Trophoblast cell (in vitro differentiated cells and primary cell): ENCODE data around the gene EMILIN3.

ENCODE experiments used
- DNase-seq, 2 donors: peaks; one replicate each; pipeline ENCODE4 v3.0.0-alpha.2; 2016
- H2AFZ ChIP-seq: 2 replicates; pipeline ENCODE4 v1.6.1; 2013; ENCODE audit warnings: low read length, moderate library complexity, mild to moderate bottlenecking; ENCODE audit not compliant: insufficient read depth, poor library complexity
- H2AK5ac ChIP-seq: 2 replicates; pipeline ENCODE4 v1.6.1; 2013; ENCODE audit warnings: mild to moderate bottlenecking, low read length
- H2BK120ac ChIP-seq: 2 replicates; pipeline ENCODE4 v1.6.1; 2013; ENCODE audit warnings: low read length, mild to moderate bottlenecking, moderate library complexity; ENCODE audit not compliant: insufficient read depth, poor library complexity
- H2BK12ac ChIP-seq: 2 replicates; pipeline ENCODE4 v1.6.1; 2013; ENCODE audit warnings: mild to moderate bottlenecking, low read length, moderate library complexity
- H2BK5ac ChIP-seq: 2 replicates; pipeline ENCODE4 v1.6.1; 2013; ENCODE audit warnings: low read length, low read depth, moderate library complexity, mild to moderate bottlenecking; ENCODE audit not compliant: poor library complexity
- H3K14ac ChIP-seq: 2 replicates; pipeline ENCODE4 v1.6.1; 2013; ENCODE audit warnings: mild to moderate bottlenecking, low read length
- H3K18ac ChIP-seq: 2 replicates; pipeline ENCODE4 v1.6.1; 2013; ENCODE audit warnings: mild to moderate bottlenecking, low read length
- H3K23ac ChIP-seq: 2 replicates; pipeline ENCODE4 v1.6.1; 2013; ENCODE audit warnings: low read length
- H3K27ac ChIP-seq: 2 replicates; pipeline ENCODE4 v1.5.1; 2013; ENCODE audit warnings: low read depth, mild to moderate bottlenecking, inconsistent platforms, low read length, moderate library complexity
- H3K27me3 ChIP-seq: 2 replicates; pipeline ENCODE4 v1.6.1; 2013; ENCODE audit warnings: inconsistent platforms, mild to moderate bottlenecking, low read length, moderate library complexity; ENCODE audit not compliant: insufficient read depth
- H3K36me3 ChIP-seq, 2 experiments: 1 replicate in 1 of 2; 2 replicates in 1 of 2; pipeline ENCODE4 v1.6.1; 2013; ENCODE audit warnings: low read length in 2 of 2, mild to moderate bottlenecking in 2 of 2, moderate library complexity in 1 of 2; ENCODE audit not compliant: insufficient read depth in 2 of 2, control insufficient read depth in 1 of 2
- H3K4ac ChIP-seq: 2 replicates; pipeline ENCODE4 v1.6.1; 2013; ENCODE audit warnings: low read depth, mild to moderate bottlenecking, low read length, moderate library complexity
- H3K4me1 ChIP-seq, 2 experiments: 1 replicate in 1 of 2; 2 replicates in 1 of 2; pipeline ENCODE4 v1.6.1; 2013; ENCODE audit warnings: low read length in 2 of 2, mild to moderate bottlenecking in 2 of 2, moderate library complexity in 1 of 2; ENCODE audit not compliant: insufficient read depth in 2 of 2, control insufficient read depth in 1 of 2
- H3K4me2 ChIP-seq: 2 replicates; pipeline ENCODE4 v1.6.1; 2013; ENCODE audit warnings: inconsistent platforms, mild to moderate bottlenecking, low read length, moderate library complexity
- H3K4me3 ChIP-seq: 2 replicates; pipeline ENCODE4 v1.5.1; 2013; ENCODE audit warnings: mild to moderate bottlenecking, low read depth, low read length, inconsistent platforms
- H3K79me1 ChIP-seq: one replicate; pipeline ENCODE4 v1.6.1; 2013; ENCODE audit warnings: low read length
- H3K79me2 ChIP-seq: 2 replicates; pipeline ENCODE4 v1.6.1; 2013; ENCODE audit warnings: low read length, mild to moderate bottlenecking; ENCODE audit not compliant: control insufficient read depth, insufficient read depth, poor library complexity
- H3K9ac ChIP-seq: 2 replicates; pipeline ENCODE4 v1.6.1; 2013; ENCODE audit warnings: mild to moderate bottlenecking, low read length
- H3K9me3 ChIP-seq: 2 replicates; pipeline ENCODE4 v1.6.1; 2013; ENCODE audit warnings: low read depth, mild to moderate bottlenecking, control low read depth, inconsistent platforms, low read length; ENCODE audit not compliant: insufficient read depth
- H4K12ac ChIP-seq: 2 replicates; pipeline ENCODE4 v1.6.1; 2013; ENCODE audit warnings: low read depth, mild to moderate bottlenecking, low read length, moderate library complexity
- H4K8ac ChIP-seq: 2 replicates; pipeline ENCODE4 v1.6.1; 2013; ENCODE audit warnings: low read depth, mild to moderate bottlenecking, low read length, moderate library complexity
- H4K91ac ChIP-seq: one replicate; pipeline ENCODE4 v1.6.1; 2013; ENCODE audit warnings: low read depth, mild to moderate bottlenecking, low read length, moderate library complexity
- WGBS: extraction: QIAGEN DNeasy Blood & Tissue Kit; methylation state at CpG from one replicate; pipeline ENCODE4 v1.1.7; 2013; ENCODE audit warnings: missing lambda C conversion rate; ENCODE audit not compliant: insufficient read length, insufficient coverage; ENCODE audit errors: extremely low coverage; 5-methylcytosine and 5-hydroxymethylcytosine counted together

EMILIN3 gene

GRCh38 chr20:41393705-41394066 lies 27.1 kb upstream of the EMILIN3 start:
- H3K4me1 ChIP-seq: peaks cover 39 to 40% of the 10 kb centered on the region in 2 experiments
- H3K18ac ChIP-seq: peak overlapping the region; percentile 42
- no peaks in the 10 kb centered on the region for H3K79me2 ChIP-seq
- no peak overlapping the region for H3K4ac ChIP-seq
- peak overlapping the region; percentile 76 for H2AK5ac ChIP-seq
- H2AFZ ChIP-seq: no peak overlapping the region
- no peak overlapping the region for H3K4me2 ChIP-seq
- H3K14ac ChIP-seq: peak overlapping the region; percentile 58
- peak overlapping the region; percentile 67 for H2BK120ac ChIP-seq
- H4K8ac ChIP-seq: peak overlapping the region; percentile 1
- H2BK5ac ChIP-seq: peak overlapping the region; percentile 7
- no peak overlapping the region for H3K4me3 ChIP-seq
- no peaks in the 10 kb centered on the region for H3K36me3 ChIP-seq
- peak overlapping the region; percentile 13 for H3K27ac ChIP-seq
- H3K79me1 ChIP-seq: peaks cover 30% of the 10 kb centered on the region
- H3K9ac ChIP-seq: no peak overlapping the region
- no peaks in the 10 kb centered on the region for H3K27me3 ChIP-seq
- H4K12ac ChIP-seq: no peak overlapping the region
- no CpG with 5 or more reads among the region's 3 CpGs for WGBS
- peak overlapping the region; percentile 41 for H4K91ac ChIP-seq
- peaks cover 1% of the 10 kb centered on the region for H3K9me3 ChIP-seq
- peak overlapping the region; percentile 28 for H2BK12ac ChIP-seq
- DNase-seq: no peak
- H3K23ac ChIP-seq: no peak overlapping the region

- no peak overlapping the region for H4K12ac ChIP-seq
- peak overlapping the region; percentile 1 for H3K14ac ChIP-seq
- H3K9ac ChIP-seq: no peak overlapping the region
- H4K8ac ChIP-seq: peak overlapping the region; percentile 1
- H3K23ac ChIP-seq: no peak overlapping the region
- no peak overlapping the region for H3K4ac ChIP-seq
- H3K27ac ChIP-seq: peak overlapping the region; percentile 95
- H2BK120ac ChIP-seq: peak overlapping the region; percentile 26
- peak overlapping the region; percentile 28 for H2BK12ac ChIP-seq
- no peaks in the 10 kb centered on the region for H3K36me3 ChIP-seq
- no peaks in the 10 kb centered on the region for H3K79me2 ChIP-seq
- WGBS: no CpG with 5 or more reads among the region's 12 CpGs
- no peak overlapping the region for H3K4me3 ChIP-seq
- H3K4me2 ChIP-seq: peak overlapping the region; percentile 2
- H3K27me3 ChIP-seq: no peaks in the 10 kb centered on the region
- H3K18ac ChIP-seq: peak overlapping the region; percentile 42
- no peak overlapping the region for H2AFZ ChIP-seq
- peaks cover 1% of the 10 kb centered on the region for H3K9me3 ChIP-seq
- peaks cover 38 to 40% of the 10 kb centered on the region in 2 experiments for H3K4me1 ChIP-seq
- peaks cover 29% of the 10 kb centered on the region for H3K79me1 ChIP-seq
- no peak overlapping the region for H2BK5ac ChIP-seq
- H4K91ac ChIP-seq: peak overlapping the region; percentile 41
- H2AK5ac ChIP-seq: no peak overlapping the region
- peak; percentile 95 to 99 for DNase-seq
These were observed 26.5 kb upstream of the EMILIN3 start for GRCh38 chr20:41392871-41393704.

GRCh38 chr20:41392295-41392694 lies 25.7 kb upstream of the EMILIN3 start:
- Histone ChIP-seq H3K14ac (peak overlapping the region; percentile 13), H3K79me1 (peaks cover 29% of the 10 kb centered on the region), H2BK5ac (peak overlapping the region; percentile 87), H4K8ac (peak overlapping the region; percentile 62), H3K18ac (peak overlapping the region; percentile 67), H3K9ac (no peak overlapping the region), H3K27me3 (no peaks in the 10 kb centered on the region), H3K27ac (peak overlapping the region; percentile 95), H2AFZ (no peak overlapping the region), H3K36me3 (no peaks in the 10 kb centered on the region), H2BK120ac (peak overlapping the region; percentile 37), H3K79me2 (no peaks in the 10 kb centered on the region), H2BK12ac (peak overlapping the region; percentile 70), H3K4me2 (peak overlapping the region; percentile 29), H3K9me3 (peaks cover 1% of the 10 kb centered on the region), H4K91ac (peak overlapping the region; percentile 90), H3K23ac (no peak overlapping the region), H3K4ac (peak overlapping the region; percentile 12), H3K4me3 (no peak overlapping the region), H3K4me1 (peaks cover 37% of the 10 kb centered on the region in 2 experiments), H4K12ac (no peak overlapping the region), H2AK5ac (peak overlapping the region; percentile 75)
- WGBS: no CpG with 5 or more reads among the region's 1 CpG
- peak; percentile 42 to 62 for DNase-seq

- H3K23ac ChIP-seq: no peak overlapping the region
- H3K4ac ChIP-seq: no peak overlapping the region
- peaks cover 29% of the 10 kb centered on the region for H3K79me1 ChIP-seq
- H2AFZ ChIP-seq: no peak overlapping the region
- H2BK120ac ChIP-seq: no peak overlapping the region
- H4K12ac ChIP-seq: no peak overlapping the region
- H3K79me2 ChIP-seq: no peaks in the 10 kb centered on the region
- no peaks in the 10 kb centered on the region for H3K27me3 ChIP-seq
- peaks cover 1% of the 10 kb centered on the region for H3K9me3 ChIP-seq
- H4K8ac ChIP-seq: no peak overlapping the region
- H3K9ac ChIP-seq: no peak overlapping the region
- DNase-seq: peak; percentile 99
- H3K18ac ChIP-seq: no peak overlapping the region
- no peak overlapping the region for H3K14ac ChIP-seq
- no peak overlapping the region for H3K4me2 ChIP-seq
- H3K4me1 ChIP-seq: peaks cover 37% of the 10 kb centered on the region in 2 experiments
- no peaks in the 10 kb centered on the region for H3K36me3 ChIP-seq
- no peak overlapping the region for H2AK5ac ChIP-seq
- WGBS: no CpG with 5 or more reads among the region's 10 CpGs
- H3K27ac ChIP-seq: no peak overlapping the region
- no peak overlapping the region for H4K91ac ChIP-seq
- no peak overlapping the region for H3K4me3 ChIP-seq
- H2BK12ac ChIP-seq: no peak overlapping the region
- H2BK5ac ChIP-seq: no peak overlapping the region
These were observed 25.0 kb upstream of the EMILIN3 start for GRCh38 chr20:41391587-41392001.
